Measurements from ENCODE around the gene PLVAP. TPM values are rescaled to one million over a fixed set of nuclear protein-coding genes. Genes with fewer than 3 reads are reported as not detected.

PLVAP gene
- total and polyA plus RNA-seq, 12 donors: 27.9 to 381 (median 84.0) TPM

DNA sequence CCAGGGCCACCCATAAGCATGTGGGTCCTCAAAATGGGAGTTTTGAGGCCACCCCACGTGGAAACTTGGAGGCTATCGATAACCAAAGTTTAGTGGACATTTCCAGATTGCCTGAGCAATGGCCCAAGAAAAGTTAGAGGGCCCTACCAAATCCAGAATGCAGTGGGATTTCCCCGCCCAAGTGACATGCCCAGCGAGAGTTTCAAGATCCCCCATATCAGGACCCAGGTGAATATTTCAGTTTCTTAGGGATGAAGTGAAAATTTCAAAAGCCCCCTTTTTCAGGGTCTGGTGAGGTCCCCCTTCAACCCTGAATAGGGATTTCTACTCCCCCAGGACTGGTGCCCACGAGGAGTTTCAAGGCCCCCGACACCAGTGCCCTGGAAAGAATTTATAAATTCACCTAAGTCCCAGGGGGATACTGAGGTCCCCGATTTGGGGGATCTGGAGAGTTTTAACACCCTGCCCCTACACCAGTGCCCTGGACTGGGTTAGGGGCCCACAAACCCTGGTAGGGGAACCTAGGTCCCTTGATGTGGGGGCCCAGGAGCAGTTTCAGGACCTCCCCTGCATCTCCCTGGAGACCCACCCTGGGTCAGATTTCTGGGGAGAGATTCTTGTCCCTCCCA is 27.6 kb upstream of the PLVAP start:
- no peaks in the 10 kb centered on the region for H3K9me3 ChIP-seq (replicated peaks in 1 of 3)
- H3K36me3 ChIP-seq (replicated peaks in 1 of 2): peaks cover 0 to 29% of the 10 kb centered on the region in 2 donors
- no peak for TF ChIP-seq POLR2A (IDR thresholded peaks at IDR 0.05)
- TF ChIP-seq, protein P1, sequence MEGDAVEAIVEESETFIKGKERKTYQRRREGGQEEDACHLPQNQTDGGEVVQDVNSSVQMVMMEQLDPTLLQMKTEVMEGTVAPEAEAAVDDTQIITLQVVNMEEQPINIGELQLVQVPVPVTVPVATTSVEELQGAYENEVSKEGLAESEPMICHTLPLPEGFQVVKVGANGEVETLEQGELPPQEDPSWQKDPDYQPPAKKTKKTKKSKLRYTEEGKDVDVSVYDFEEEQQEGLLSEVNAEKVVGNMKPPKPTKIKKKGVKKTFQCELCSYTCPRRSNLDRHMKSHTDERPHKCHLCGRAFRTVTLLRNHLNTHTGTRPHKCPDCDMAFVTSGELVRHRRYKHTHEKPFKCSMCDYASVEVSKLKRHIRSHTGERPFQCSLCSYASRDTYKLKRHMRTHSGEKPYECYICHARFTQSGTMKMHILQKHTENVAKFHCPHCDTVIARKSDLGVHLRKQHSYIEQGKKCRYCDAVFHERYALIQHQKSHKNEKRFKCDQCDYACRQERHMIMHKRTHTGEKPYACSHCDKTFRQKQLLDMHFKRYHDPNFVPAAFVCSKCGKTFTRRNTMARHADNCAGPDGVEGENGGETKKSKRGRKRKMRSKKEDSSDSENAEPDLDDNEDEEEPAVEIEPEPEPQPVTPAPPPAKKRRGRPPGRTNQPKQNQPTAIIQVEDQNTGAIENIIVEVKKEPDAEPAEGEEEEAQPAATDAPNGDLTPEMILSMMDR (IDR thresholded peaks at IDR 0.05): no peak
- H3K27me3 ChIP-seq: no peaks in the 10 kb centered on the region
- peak overlapping the region; percentile 77 to 93 (median 86) for H3K27ac ChIP-seq
- H3K4me1 ChIP-seq (replicated peaks in 1 of 2): peaks cover 41 to 45% of the 10 kb centered on the region in 2 donors
- peak overlapping the region; percentile 9 to 72 (median 30) for H3K4me3 ChIP-seq
- intact Hi-C loops (cut with DNase I): no loop called here
- no peak for DNase-seq
- WGBS, 4 donors: 26 to 50% (median 31%) methylated on average over 6 to 7 of the region's 7 CpGs

DNA sequence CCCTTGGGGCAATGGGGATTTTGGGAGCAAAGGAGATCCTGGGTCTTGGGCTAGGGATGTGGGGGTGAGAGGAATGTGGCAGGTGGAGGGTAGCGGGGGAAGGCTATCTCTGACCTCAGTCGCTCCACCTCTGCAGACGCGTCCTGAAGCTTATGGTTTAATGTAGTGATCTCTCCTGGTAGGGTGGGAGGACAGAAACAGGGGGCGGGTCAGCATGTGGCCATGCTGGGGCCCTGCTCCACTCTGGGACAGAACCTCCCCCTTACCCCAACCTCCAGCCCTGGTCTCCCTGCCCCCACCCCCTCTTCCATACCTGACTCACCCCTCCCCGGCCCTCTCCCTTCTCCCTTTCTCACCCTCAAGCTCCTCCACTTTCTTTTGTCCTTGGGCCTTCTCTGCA is 26.9 kb upstream of the PLVAP start:
- Histone ChIP-seq H3K27ac (peak overlapping the region; percentile 77 to 93 (median 86)), H3K4me3 (peak overlapping the region in 2 of 4 donors; percentile 29 to 72), H3K27me3 (no peaks in the 10 kb centered on the region), H3K36me3 (replicated peaks in 1 of 2) (peaks cover 0 to 33% of the 10 kb centered on the region in 2 donors), H3K4me1 (replicated peaks in 1 of 2) (peaks cover 37 to 42% of the 10 kb centered on the region in 2 donors), H3K9me3 (replicated peaks in 1 of 3) (no peaks in the 10 kb centered on the region)
- DNase-seq: peak in 6 of 7 donors; percentile 63 to 82 (median 68)
- 10 to 40% (median 26%) methylated on average over 4 to 6 of the region's 6 CpGs for WGBS, 4 donors
- intact Hi-C loops (cut with DNase I): no loop called here
- no peak for TF ChIP-seq POLR2A (IDR thresholded peaks at IDR 0.05)
- TF ChIP-seq, protein P1 (IDR thresholded peaks at IDR 0.05): no peak

DNA sequence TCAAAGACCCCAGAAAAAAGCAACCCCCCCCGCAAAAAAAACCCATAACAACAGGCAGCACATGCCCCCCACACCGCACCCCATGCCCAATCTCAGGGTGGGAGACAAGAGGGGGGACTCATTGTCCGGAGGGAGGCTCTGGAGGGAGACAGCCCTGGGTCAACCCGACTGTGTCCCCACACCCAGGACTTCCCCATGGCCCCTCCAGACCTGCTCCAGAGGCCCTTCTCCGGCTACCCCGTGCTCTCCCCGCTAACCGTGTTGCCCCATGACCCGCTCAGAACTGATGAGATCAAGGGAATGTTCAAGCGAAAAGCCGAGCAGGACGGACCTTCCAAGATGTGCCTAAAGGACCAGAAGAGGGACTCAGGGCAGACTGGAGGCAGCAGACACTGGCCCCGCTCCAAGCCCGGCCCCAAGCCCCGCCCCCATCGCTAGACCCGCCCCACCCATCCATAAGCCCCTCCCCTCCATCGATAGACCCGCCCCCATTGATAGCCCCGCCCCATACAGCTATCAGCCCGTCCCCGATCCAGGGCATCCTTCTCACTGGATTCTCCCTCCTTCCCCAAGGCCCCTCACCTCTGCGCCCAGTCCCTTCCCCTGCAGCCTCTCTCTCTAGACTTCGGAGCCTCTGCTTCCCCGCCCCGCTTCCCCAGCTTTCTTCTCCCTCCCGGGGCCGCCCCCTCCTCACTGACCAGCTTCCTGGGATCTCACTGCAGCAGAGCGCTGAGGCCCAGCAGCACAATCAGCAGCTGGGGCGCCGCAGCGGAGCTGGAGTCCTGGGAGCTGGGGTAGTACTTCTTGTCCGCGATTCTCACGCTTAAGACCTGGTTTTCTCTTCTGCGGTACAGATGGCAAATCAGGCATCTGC is 26.1 kb upstream of the PLVAP start:
- Histone ChIP-seq H3K9me3 (replicated peaks in 1 of 3) (no peaks in the 10 kb centered on the region), H3K36me3 (replicated peaks in 1 of 2) (peaks cover 0 to 37% of the 10 kb centered on the region in 2 donors), H3K27me3 (no peaks in the 10 kb centered on the region), H3K27ac (peak overlapping the region in 4 of 5 donors; percentile 83 to 93 (median 88)), H3K4me3 (peak overlapping the region in 2 of 4 donors; percentile 29 to 72), H3K4me1 (replicated peaks in 1 of 2) (peaks cover 33 to 42% of the 10 kb centered on the region in 2 donors)
- peak; percentile 67 to 80 (median 75) for DNase-seq
- WGBS, 4 donors: 37 to 60% (median 43%) methylated on average over 15 to 35 of the region's 36 CpGs
- TF ChIP-seq, protein P1 (IDR thresholded peaks at IDR 0.05): no peak
- peak in 1 of 2 donors; percentile 51 for TF ChIP-seq POLR2A (IDR thresholded peaks at IDR 0.05)
- intact Hi-C loops (cut with DNase I): no loop called here

DNA sequence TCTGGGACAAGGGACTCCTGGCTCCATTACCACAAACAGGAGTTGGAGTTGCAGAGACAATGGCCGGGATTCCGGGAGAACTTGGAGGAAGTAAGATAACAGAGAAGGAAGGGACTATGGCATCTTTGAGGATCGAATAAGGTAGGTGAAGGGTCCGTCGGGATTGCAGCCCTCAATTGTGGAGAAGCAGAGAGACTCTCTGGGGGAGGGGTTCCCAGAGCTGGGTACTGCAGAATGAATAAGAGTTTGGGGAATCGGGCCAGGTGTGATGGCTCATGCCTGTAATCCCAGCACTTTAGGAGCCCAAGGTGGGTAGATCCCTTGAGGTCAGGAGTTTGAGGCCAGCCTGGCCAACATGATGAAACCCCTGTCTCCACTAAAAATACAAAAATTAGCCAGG is 24.5 kb upstream of the PLVAP start:
- 70 to 86% (median 78%) methylated on average over 6 of the region's 6 CpGs for WGBS, 4 donors
- H3K36me3 ChIP-seq (replicated peaks in 1 of 2): peaks cover 0 to 45% of the 10 kb centered on the region in 2 donors
- H3K4me3 ChIP-seq: no peak overlapping the region
- intact Hi-C loops (cut with DNase I): no loop called here
- peaks cover 18 to 36% of the 10 kb centered on the region in 2 donors for H3K4me1 ChIP-seq (replicated peaks in 1 of 2)
- H3K9me3 ChIP-seq (replicated peaks in 1 of 3): no peaks in the 10 kb centered on the region
- H3K27me3 ChIP-seq: no peaks in the 10 kb centered on the region
- no peak for DNase-seq
- peak overlapping the region in 1 of 5 donors; percentile 11 for H3K27ac ChIP-seq
- TF ChIP-seq, protein P1 (IDR thresholded peaks at IDR 0.05): no peak
- no peak for TF ChIP-seq POLR2A (IDR thresholded peaks at IDR 0.05)

Data from adrenal gland (tissue), 12 donors.